OCI-LY7 (cell line): ENCODE results near the gene PHGDH.

ENCODE experiments used
- CTCF ChIP-seq: fragments of 200-600 bp; sonication (generic); conservative IDR thresholded peaks from 2 replicates; pipeline ENCODE4 v1.5.1; 2014; ENCODE audit warnings: mild to moderate bottlenecking, antibody characterized with exemption, low read length, moderate library complexity, mixed read lengths
- EZH2phosphoT487 ChIP-seq: fragments of 200-600 bp; sonication (generic); IDR thresholded peaks from 2 replicates; pipeline ENCODE4 v1.6.1; 2018; ENCODE audit warnings: low read depth, borderline replicate concordance, mild to moderate bottlenecking, mixed run types, antibody characterized with exemption, low read length, moderate library complexity, mixed read lengths

DNA sequence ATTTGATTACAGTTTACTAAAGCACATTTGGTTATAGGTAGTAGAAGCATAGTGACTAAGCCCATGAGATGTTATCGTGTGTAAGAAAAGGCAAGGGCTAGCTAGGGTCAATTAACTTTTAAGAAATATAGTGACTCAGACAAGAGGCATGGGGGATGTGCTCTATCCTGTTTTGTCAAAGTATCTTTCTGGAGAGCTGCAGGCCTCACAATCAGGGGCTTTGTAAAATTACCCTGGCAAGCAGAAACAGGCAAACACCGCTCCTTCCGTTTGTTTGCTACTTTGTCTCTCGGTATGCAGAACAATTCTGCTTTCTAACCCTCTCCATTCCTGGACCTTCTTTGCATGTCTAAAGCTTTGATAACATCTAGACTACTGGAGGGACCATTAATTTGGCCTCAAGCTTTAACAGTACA, 37.6 kb upstream of the PHGDH start:
- no peak for TF ChIP-seq CTCF
- no peak for TF ChIP-seq EZH2phosphoT487
